SK-N-SH treated with all-trans-retinoic acid at 6 μM for 48 hours (cell line): ENCODE measurements around the gene SRP14.

Experiments used
- ATAC-seq: fragments of 200-7000 bp; cut with Tn5 transposase; 3 replicates; pipeline ENCODE4 v1.9.1; 2020; ENCODE audit warnings: mild to moderate bottlenecking, moderate library complexity
- ARNTL ChIP-seq: fragments of 450-650 bp; formaldehyde crosslinking; IDR thresholded peaks from 2 replicates; pipeline ENCODE4 v1.5.0; 2020; ENCODE audit warnings: low read depth, mild to moderate bottlenecking, moderate library complexity, borderline replicate concordance
- BACH2 ChIP-seq: fragments of 250-450 bp; sonication (Bioruptor Pico); IDR thresholded peaks from 2 replicates; pipeline ENCODE4 v1.9.0; 2021; ENCODE audit warnings: mild to moderate bottlenecking, borderline replicate concordance
- ESRRG ChIP-seq: fragments of 250-450 bp; sonication (Bioruptor Pico); IDR thresholded peaks from 2 replicates; pipeline ENCODE4 v1.6.1; 2021; ENCODE audit warnings: mild to moderate bottlenecking
- GLIS3 ChIP-seq: fragments of 250-450 bp; sonication (Bioruptor Pico); IDR thresholded peaks from 2 replicates; pipeline ENCODE4 v1.5.0; 2020; ENCODE audit warnings: mild to moderate bottlenecking, moderate library complexity
- OSR1 ChIP-seq: fragments of 250-450 bp; sonication (Bioruptor Pico); IDR thresholded peaks from 2 replicates; pipeline ENCODE4 v1.8.0; 2022; ENCODE audit warnings: moderate library complexity, mild to moderate bottlenecking, inconsistent platforms
- PPARA ChIP-seq: fragments of 250-450 bp; sonication (Bioruptor Pico); IDR thresholded peaks from 2 replicates; pipeline ENCODE4 v1.5.0; 2020; ENCODE audit warnings: mild to moderate bottlenecking, borderline replicate concordance
- RARB ChIP-seq: fragments of 250-450 bp; sonication (Bioruptor Pico); IDR thresholded peaks from 2 replicates; pipeline ENCODE4 v1.8.0; 2021; ENCODE audit warnings: mild to moderate bottlenecking, moderate library complexity
- SNAI2 ChIP-seq: fragments of 250-450 bp; sonication (Bioruptor Pico); IDR thresholded peaks from 2 replicates; pipeline ENCODE4 v1.5.0; 2020; ENCODE audit warnings: mild to moderate bottlenecking, moderate library complexity
- TCF4 ChIP-seq: fragments of 250-450 bp; sonication (Bioruptor Pico); IDR thresholded peaks from 2 replicates; pipeline ENCODE4 v1.8.0; 2021; ENCODE audit warnings: mild to moderate bottlenecking, moderate library complexity, borderline replicate concordance
- ZC3H10 ChIP-seq: fragments of 250-450 bp; sonication (Bioruptor Pico); IDR thresholded peaks from 2 replicates; pipeline ENCODE4 v1.5.1; 2021; ENCODE audit warnings: mild to moderate bottlenecking, moderate library complexity
- ZFP3 ChIP-seq: fragments of 250-450 bp; sonication (Bioruptor Pico); IDR thresholded peaks from 2 replicates; pipeline ENCODE4 v1.5.0; 2020; ENCODE audit warnings: mild to moderate bottlenecking, moderate library complexity
- ZFP30 ChIP-seq: fragments of 450-650 bp; formaldehyde crosslinking; IDR thresholded peaks from 2 replicates; pipeline ENCODE4 v1.5.0; 2022; ENCODE audit warnings: mild to moderate bottlenecking, moderate library complexity
- ZNF565 ChIP-seq: fragments of 450-650 bp; formaldehyde crosslinking; conservative IDR thresholded peaks from 2 replicates; pipeline ENCODE4 v1.5.0; 2020; ENCODE audit warnings: low read depth, mild to moderate bottlenecking, moderate library complexity
- ZNF70 ChIP-seq: fragments of 450-650 bp; formaldehyde crosslinking; IDR thresholded peaks from 2 replicates; pipeline ENCODE4 v1.5.0; 2020; ENCODE audit warnings: mild to moderate bottlenecking, moderate library complexity
- TF ChIP-seq, protein P1 (sequence below): fragments of 250-450 bp; sonication (Bioruptor Pico); IDR thresholded peaks from 2 replicates; pipeline ENCODE4 v1.8.0; 2021; ENCODE audit warnings: low read depth, mild to moderate bottlenecking, moderate library complexity, borderline replicate concordance
- TF ChIP-seq, protein P2 (sequence below): fragments of 250-450 bp; sonication (Bioruptor Pico); IDR thresholded peaks from 2 replicates; pipeline ENCODE4 v1.8.0; 2020; ENCODE audit warnings: mild to moderate bottlenecking, moderate library complexity, borderline replicate concordance
- TF ChIP-seq, protein P3 (sequence below): fragments of 250-450 bp; sonication (Bioruptor Pico); IDR thresholded peaks from 2 replicates; pipeline ENCODE4 v1.5.1; 2020; ENCODE audit warnings: low read depth, mild to moderate bottlenecking, moderate library complexity
- TF ChIP-seq, protein P4 (sequence below): fragments of 250-450 bp; sonication (Bioruptor Pico); IDR thresholded peaks from 2 replicates; pipeline ENCODE4 v1.5.0; 2020; ENCODE audit warnings: mild to moderate bottlenecking, moderate library complexity

SRP14 gene

DNA sequence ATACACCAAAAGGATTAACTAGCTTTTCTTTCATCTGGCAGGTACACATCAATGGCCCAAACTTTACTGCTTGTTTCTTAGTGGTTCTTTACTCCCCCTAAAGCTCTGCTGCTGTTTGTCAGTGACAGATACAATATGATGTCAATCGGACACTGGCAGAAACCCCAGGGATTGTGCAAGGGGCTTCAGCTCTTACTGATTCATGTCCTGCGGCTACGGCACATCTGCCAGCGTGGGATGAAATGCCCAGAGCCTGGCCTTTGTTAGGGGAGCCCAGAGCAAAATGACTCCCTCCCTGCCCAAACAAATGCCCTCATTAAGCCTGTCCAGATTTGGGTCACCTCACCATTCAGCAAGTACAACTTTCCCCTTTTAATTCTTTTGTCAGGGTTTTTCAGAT is 28.3 kb downstream of the SRP14 start:
- ATAC-seq, result no peak
- TF ChIP-seq SNAI2 (CRISPR knock-in tag), result no peak
- TF ChIP-seq, protein P1, sequence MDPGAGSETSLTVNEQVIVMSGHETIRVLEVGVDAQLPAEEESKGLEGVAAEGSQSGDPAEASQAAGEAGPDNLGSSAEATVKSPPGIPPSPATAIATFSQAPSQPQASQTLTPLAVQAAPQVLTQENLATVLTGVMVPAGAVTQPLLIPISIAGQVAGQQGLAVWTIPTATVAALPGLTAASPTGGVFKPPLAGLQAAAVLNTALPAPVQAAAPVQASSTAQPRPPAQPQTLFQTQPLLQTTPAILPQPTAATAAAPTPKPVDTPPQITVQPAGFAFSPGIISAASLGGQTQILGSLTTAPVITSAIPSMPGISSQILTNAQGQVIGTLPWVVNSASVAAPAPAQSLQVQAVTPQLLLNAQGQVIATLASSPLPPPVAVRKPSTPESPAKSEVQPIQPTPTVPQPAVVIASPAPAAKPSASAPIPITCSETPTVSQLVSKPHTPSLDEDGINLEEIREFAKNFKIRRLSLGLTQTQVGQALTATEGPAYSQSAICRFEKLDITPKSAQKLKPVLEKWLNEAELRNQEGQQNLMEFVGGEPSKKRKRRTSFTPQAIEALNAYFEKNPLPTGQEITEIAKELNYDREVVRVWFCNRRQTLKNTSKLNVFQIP (CRISPR knock-in tag), result no peak
- TF ChIP-seq ZC3H10 (CRISPR knock-in tag), result no peak
- TF ChIP-seq ZNF70 (CRISPR knock-in tag), result no peak
- TF ChIP-seq, protein P2, sequence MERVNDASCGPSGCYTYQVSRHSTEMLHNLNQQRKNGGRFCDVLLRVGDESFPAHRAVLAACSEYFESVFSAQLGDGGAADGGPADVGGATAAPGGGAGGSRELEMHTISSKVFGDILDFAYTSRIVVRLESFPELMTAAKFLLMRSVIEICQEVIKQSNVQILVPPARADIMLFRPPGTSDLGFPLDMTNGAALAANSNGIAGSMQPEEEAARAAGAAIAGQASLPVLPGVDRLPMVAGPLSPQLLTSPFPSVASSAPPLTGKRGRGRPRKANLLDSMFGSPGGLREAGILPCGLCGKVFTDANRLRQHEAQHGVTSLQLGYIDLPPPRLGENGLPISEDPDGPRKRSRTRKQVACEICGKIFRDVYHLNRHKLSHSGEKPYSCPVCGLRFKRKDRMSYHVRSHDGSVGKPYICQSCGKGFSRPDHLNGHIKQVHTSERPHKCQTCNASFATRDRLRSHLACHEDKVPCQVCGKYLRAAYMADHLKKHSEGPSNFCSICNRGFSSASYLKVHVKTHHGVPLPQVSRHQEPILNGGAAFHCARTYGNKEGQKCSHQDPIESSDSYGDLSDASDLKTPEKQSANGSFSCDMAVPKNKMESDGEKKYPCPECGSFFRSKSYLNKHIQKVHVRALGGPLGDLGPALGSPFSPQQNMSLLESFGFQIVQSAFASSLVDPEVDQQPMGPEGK (CRISPR knock-in tag), result no peak
- no peak for TF ChIP-seq ZNF565
- TF ChIP-seq ZFP3 (CRISPR knock-in tag), result no peak
- no peak for TF ChIP-seq GLIS3 (CRISPR knock-in tag)
- TF ChIP-seq, protein P3, sequence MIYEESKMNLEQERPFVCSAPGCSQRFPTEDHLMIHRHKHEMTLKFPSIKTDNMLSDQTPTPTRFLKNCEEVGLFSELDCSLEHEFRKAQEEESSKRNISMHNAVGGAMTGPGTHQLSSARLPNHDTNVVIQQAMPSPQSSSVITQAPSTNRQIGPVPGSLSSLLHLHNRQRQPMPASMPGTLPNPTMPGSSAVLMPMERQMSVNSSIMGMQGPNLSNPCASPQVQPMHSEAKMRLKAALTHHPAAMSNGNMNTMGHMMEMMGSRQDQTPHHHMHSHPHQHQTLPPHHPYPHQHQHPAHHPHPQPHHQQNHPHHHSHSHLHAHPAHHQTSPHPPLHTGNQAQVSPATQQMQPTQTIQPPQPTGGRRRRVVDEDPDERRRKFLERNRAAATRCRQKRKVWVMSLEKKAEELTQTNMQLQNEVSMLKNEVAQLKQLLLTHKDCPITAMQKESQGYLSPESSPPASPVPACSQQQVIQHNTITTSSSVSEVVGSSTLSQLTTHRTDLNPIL (CRISPR knock-in tag), result no peak
- TF ChIP-seq PPARA (CRISPR knock-in tag), result no peak
- no peak for TF ChIP-seq TCF4 (CRISPR knock-in tag)
- TF ChIP-seq, protein P4, sequence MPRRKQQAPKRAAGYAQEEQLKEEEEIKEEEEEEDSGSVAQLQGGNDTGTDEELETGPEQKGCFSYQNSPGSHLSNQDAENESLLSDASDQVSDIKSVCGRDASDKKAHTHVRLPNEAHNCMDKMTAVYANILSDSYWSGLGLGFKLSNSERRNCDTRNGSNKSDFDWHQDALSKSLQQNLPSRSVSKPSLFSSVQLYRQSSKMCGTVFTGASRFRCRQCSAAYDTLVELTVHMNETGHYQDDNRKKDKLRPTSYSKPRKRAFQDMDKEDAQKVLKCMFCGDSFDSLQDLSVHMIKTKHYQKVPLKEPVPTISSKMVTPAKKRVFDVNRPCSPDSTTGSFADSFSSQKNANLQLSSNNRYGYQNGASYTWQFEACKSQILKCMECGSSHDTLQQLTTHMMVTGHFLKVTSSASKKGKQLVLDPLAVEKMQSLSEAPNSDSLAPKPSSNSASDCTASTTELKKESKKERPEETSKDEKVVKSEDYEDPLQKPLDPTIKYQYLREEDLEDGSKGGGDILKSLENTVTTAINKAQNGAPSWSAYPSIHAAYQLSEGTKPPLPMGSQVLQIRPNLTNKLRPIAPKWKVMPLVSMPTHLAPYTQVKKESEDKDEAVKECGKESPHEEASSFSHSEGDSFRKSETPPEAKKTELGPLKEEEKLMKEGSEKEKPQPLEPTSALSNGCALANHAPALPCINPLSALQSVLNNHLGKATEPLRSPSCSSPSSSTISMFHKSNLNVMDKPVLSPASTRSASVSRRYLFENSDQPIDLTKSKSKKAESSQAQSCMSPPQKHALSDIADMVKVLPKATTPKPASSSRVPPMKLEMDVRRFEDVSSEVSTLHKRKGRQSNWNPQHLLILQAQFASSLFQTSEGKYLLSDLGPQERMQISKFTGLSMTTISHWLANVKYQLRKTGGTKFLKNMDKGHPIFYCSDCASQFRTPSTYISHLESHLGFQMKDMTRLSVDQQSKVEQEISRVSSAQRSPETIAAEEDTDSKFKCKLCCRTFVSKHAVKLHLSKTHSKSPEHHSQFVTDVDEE (CRISPR knock-in tag), result no peak
- no peak for TF ChIP-seq ZFP30 (CRISPR knock-in tag)
- TF ChIP-seq, all 23 proteins: peak for 0

DNA sequence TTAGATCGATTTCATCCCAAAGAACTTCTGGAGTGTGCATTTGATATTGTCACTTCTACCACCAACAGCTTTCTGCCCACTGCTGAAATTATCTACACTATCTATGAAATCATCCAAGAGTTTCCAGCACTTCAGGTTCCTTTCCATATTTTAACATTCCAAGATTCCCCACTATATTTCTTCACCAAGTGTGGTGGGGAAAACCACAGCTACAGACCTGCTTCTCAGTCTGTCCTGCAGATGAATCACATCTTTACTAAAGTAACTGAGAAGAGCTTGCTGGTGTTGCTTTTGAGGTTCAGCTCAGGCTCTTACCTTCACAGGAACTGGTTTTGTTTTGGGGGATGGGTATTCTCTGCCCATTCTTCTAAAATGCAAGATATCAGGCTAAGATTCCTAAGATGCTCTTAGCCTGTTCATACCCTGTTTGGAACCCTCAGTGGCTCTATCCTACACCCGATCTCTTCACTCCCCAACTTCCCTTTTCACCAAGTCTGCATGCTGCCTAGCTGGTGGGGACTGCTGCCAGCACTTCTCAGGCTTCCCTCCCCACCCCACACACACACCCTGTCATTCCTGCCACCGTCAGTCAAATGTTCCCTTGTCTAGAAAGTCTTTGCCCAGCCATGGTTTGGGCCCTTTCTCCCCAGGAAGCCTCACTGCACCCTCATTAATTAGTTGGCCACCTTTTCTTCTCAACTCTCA is 30.8 kb downstream of the SRP14 start:
- ATAC-seq, result no peak
- TF ChIP-seq ZNF70 (CRISPR knock-in tag) (no peak), ZC3H10 (CRISPR knock-in tag) (no peak), ZFP3 (CRISPR knock-in tag) (no peak), RARB (CRISPR knock-in tag) (no peak), BACH2 (CRISPR knock-in tag) (no peak), PPARA (CRISPR knock-in tag) (no peak), ESRRG (CRISPR knock-in tag) (no peak), ZFP30 (CRISPR knock-in tag) (no peak), OSR1 (CRISPR knock-in tag) (no peak), ARNTL (CRISPR knock-in tag) (no peak), SNAI2 (CRISPR knock-in tag) (no peak)
- TF ChIP-seq, protein P4 (CRISPR knock-in tag), result no peak
- TF ChIP-seq, protein P2 (CRISPR knock-in tag), result no peak
- TF ChIP-seq, all 23 proteins: peak for 0
